Measurements from ENCODE around the gene TRDN.
"Not testable (repeated sequence)": the region's sequence is repeated elsewhere in the genome, so short reads cannot be mapped to it uniquely, and the experiment has no call there.

TRDN gene

DNA sequence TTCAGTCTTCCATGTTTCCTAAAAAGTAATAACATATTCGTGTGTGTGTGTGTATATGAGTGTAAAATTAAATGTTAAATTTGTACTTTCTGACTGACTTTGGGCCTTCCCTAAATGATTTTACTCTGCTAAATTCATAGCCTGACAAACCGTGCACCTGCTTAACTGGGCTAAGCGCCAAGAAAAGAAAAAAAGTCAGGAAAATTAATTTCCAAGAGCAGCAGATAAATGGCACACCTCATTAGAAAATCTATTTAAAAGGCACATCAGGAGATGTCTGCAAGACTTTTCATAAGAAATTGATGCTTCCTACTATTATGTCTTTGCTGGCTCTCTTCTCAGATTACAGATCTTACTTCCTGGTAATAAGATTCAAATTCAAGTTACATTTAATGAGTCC, 72.4 kb downstream of the TRDN start:
- no peak for ATAC-seq
- no peak for TF ChIP-seq BACH2 (CRISPR knock-in tag; IDR thresholded peaks at IDR 0.05; ENCODE audit: borderline replicate concordance)
- TF ChIP-seq ZNF8 (CRISPR knock-in tag; IDR thresholded peaks at IDR 0.05): no peak
- TF ChIP-seq CSDC2 (CRISPR knock-in tag; IDR thresholded peaks at IDR 0.05): no peak
- TF ChIP-seq RARB (CRISPR knock-in tag; IDR thresholded peaks at IDR 0.05): no peak
- TF ChIP-seq TOX (CRISPR knock-in tag; IDR thresholded peaks at IDR 0.05; ENCODE audit: borderline replicate concordance): no peak
- TF ChIP-seq ISL1 (CRISPR knock-in tag; IDR thresholded peaks at IDR 0.05): no peak
- TF ChIP-seq ZC3H10 (CRISPR knock-in tag; IDR thresholded peaks at IDR 0.05): no peak
- no peak for TF ChIP-seq CREB5 (CRISPR knock-in tag; IDR thresholded peaks at IDR 0.05; ENCODE audit: low read depth)
- TF ChIP-seq CSRNP3 (CRISPR knock-in tag; IDR thresholded peaks at IDR 0.05): no peak

GRCh38 chr6:123562677-123563076, 74.1 kb downstream of the TRDN start:
- ATAC-seq: no peak
- TF ChIP-seq CSRNP3 (CRISPR knock-in tag; IDR thresholded peaks at IDR 0.05) (no peak), CREB5 (CRISPR knock-in tag; IDR thresholded peaks at IDR 0.05; ENCODE audit: low read depth) (no peak), ARNTL (CRISPR knock-in tag; IDR thresholded peaks at IDR 0.05; ENCODE audit: borderline replicate concordance, low read depth) (no peak), ZNF8 (CRISPR knock-in tag; IDR thresholded peaks at IDR 0.05) (no peak), ZC3H10 (CRISPR knock-in tag; IDR thresholded peaks at IDR 0.05) (no peak), BACH2 (CRISPR knock-in tag; IDR thresholded peaks at IDR 0.05; ENCODE audit: borderline replicate concordance) (no peak), ZNF565 (CRISPR knock-in tag; conservative IDR thresholded peaks at IDR 0.05; ENCODE audit: low read depth) (no peak), SNAI2 (CRISPR knock-in tag; IDR thresholded peaks at IDR 0.05) (no peak), ZFP30 (CRISPR knock-in tag; IDR thresholded peaks at IDR 0.05) (no peak), ISL1 (CRISPR knock-in tag; IDR thresholded peaks at IDR 0.05) (no peak), GLIS3 (CRISPR knock-in tag; IDR thresholded peaks at IDR 0.05) (no peak), ZNF70 (CRISPR knock-in tag; IDR thresholded peaks at IDR 0.05) (no peak), CSDC2 (CRISPR knock-in tag; IDR thresholded peaks at IDR 0.05) (no peak)
- TF ChIP-seq, protein P1, sequence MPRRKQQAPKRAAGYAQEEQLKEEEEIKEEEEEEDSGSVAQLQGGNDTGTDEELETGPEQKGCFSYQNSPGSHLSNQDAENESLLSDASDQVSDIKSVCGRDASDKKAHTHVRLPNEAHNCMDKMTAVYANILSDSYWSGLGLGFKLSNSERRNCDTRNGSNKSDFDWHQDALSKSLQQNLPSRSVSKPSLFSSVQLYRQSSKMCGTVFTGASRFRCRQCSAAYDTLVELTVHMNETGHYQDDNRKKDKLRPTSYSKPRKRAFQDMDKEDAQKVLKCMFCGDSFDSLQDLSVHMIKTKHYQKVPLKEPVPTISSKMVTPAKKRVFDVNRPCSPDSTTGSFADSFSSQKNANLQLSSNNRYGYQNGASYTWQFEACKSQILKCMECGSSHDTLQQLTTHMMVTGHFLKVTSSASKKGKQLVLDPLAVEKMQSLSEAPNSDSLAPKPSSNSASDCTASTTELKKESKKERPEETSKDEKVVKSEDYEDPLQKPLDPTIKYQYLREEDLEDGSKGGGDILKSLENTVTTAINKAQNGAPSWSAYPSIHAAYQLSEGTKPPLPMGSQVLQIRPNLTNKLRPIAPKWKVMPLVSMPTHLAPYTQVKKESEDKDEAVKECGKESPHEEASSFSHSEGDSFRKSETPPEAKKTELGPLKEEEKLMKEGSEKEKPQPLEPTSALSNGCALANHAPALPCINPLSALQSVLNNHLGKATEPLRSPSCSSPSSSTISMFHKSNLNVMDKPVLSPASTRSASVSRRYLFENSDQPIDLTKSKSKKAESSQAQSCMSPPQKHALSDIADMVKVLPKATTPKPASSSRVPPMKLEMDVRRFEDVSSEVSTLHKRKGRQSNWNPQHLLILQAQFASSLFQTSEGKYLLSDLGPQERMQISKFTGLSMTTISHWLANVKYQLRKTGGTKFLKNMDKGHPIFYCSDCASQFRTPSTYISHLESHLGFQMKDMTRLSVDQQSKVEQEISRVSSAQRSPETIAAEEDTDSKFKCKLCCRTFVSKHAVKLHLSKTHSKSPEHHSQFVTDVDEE (CRISPR knock-in tag; IDR thresholded peaks at IDR 0.05): no peak

DNA sequence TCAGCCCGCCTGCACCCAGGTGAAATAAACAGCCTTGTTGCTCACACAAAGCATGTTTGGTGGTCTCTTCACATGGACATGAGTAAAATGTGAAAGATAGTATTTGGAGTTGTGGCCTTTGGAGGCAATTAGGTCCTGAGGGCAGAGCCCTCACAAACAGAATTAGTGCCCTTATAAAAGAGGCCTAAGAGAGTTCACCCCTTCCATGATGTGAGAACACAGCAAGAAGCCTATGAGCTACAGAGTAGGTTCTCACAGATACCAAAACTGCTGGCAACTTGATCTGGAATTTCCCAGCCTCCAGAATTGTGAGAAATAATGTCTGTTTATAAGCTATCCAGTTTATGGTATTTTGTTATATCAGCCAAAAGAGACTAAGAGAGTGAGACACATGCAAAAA, 74.5 kb downstream of the TRDN start:
- TF ChIP-seq ZFP30 (CRISPR knock-in tag; IDR thresholded peaks at IDR 0.05): no peak
- TF ChIP-seq TOX (CRISPR knock-in tag; IDR thresholded peaks at IDR 0.05; ENCODE audit: borderline replicate concordance): no peak
- TF ChIP-seq, protein P1 (CRISPR knock-in tag; IDR thresholded peaks at IDR 0.05): no peak
- no peak for TF ChIP-seq ESRRG (CRISPR knock-in tag; IDR thresholded peaks at IDR 0.05)
- TF ChIP-seq CREB5 (CRISPR knock-in tag; IDR thresholded peaks at IDR 0.05; ENCODE audit: low read depth): no peak
- no peak for TF ChIP-seq SNAI2 (CRISPR knock-in tag; IDR thresholded peaks at IDR 0.05)
- TF ChIP-seq ZNF565 (CRISPR knock-in tag; conservative IDR thresholded peaks at IDR 0.05; ENCODE audit: low read depth): no peak
- TF ChIP-seq, protein P2, sequence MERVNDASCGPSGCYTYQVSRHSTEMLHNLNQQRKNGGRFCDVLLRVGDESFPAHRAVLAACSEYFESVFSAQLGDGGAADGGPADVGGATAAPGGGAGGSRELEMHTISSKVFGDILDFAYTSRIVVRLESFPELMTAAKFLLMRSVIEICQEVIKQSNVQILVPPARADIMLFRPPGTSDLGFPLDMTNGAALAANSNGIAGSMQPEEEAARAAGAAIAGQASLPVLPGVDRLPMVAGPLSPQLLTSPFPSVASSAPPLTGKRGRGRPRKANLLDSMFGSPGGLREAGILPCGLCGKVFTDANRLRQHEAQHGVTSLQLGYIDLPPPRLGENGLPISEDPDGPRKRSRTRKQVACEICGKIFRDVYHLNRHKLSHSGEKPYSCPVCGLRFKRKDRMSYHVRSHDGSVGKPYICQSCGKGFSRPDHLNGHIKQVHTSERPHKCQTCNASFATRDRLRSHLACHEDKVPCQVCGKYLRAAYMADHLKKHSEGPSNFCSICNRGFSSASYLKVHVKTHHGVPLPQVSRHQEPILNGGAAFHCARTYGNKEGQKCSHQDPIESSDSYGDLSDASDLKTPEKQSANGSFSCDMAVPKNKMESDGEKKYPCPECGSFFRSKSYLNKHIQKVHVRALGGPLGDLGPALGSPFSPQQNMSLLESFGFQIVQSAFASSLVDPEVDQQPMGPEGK (CRISPR knock-in tag; IDR thresholded peaks at IDR 0.05; ENCODE audit: borderline replicate concordance): no peak
- ATAC-seq: no peak

GRCh38 chr6:123559816-123560215, 76.9 kb downstream of the TRDN start:
- not testable (repeated sequence) for ATAC-seq

GRCh38 chr6:123557474-123557873, 79.3 kb downstream of the TRDN start:
- not testable (repeated sequence) for ATAC-seq

Data from SK-N-SH treated with all-trans-retinoic acid at 6 μM for 48 hours (cell line).